Measurements from ENCODE around the gene SLC9A3.

Gene SLC9A3

GRCh38 chr5:445591-445990 is 78.7 kb downstream of the SLC9A3 start:
- no peak overlapping the region for H2AK5ac ChIP-seq (ENCODE audit: low read depth, low read length)
- peaks cover 20 to 48% of the 10 kb centered on the region in 2 donors for H3K36me3 ChIP-seq (replicated peaks in 1 of 2; ENCODE audit: control insufficient read depth in 2 of 2, insufficient read depth in 2 of 2, low read length in 2 of 2)
- DNase-seq (ENCODE audit: low spot score) = no peak
- H3K4ac ChIP-seq (ENCODE audit: low read length) = no peak overlapping the region
- H2AFZ ChIP-seq (ENCODE audit: low read length) = no peak overlapping the region
- no peak overlapping the region for H2BK5ac ChIP-seq (ENCODE audit: low read length)
- no peak overlapping the region for H2BK12ac ChIP-seq (ENCODE audit: low read length)
- no peak overlapping the region for H3K14ac ChIP-seq (ENCODE audit: low read length)
- no peak overlapping the region for H4K8ac ChIP-seq (ENCODE audit: low read depth, low read length)
- H3K27ac ChIP-seq (replicated peaks; ENCODE audit: low read length) = no peak overlapping the region
- no peaks in the 10 kb centered on the region for H3K27me3 ChIP-seq (ENCODE audit: control insufficient read depth in 3 of 3, insufficient read depth in 3 of 3, low read depth in 1 of 3, low read length in 3 of 3)
- peaks cover 3 to 7% of the 10 kb centered on the region in 2 donors for H3K9me3 ChIP-seq (replicated peaks in 1 of 2; ENCODE audit: control insufficient read depth in 2 of 2, insufficient read depth in 1 of 2, low read depth in 1 of 2, low read length in 2 of 2)
- H3K4me3 ChIP-seq (ENCODE audit: low read length in 2 of 2) = no peak overlapping the region
- H3K4me1 ChIP-seq (ENCODE audit: control insufficient read depth in 2 of 2, insufficient read depth in 1 of 2, low read depth in 1 of 2, low read length in 2 of 2) = peaks cover 13 to 14% of the 10 kb centered on the region in 2 donors
- H2BK15ac ChIP-seq (ENCODE audit: low read length) = no peak overlapping the region
- no peak overlapping the region for H3K23ac ChIP-seq (ENCODE audit: low read depth, low read length, poor library complexity)
- no peak overlapping the region for H4K91ac ChIP-seq (ENCODE audit: low read depth, low read length, poor library complexity)
- H3K18ac ChIP-seq (ENCODE audit: low read length) = no peak overlapping the region
- no CpG with 5 or more reads among the region's 10 CpGs for WGBS, 2 donors (ENCODE audit: extremely low coverage in 2 of 2, insufficient read length in 2 of 2, insufficient replicate concordance in 1 of 2)
- no peak overlapping the region for H3K9ac ChIP-seq (ENCODE audit: low read depth, low read length, poor library complexity)
- H3K4me2 ChIP-seq (ENCODE audit: insufficient read depth, low read length, poor library complexity, severe bottlenecking) = no peak overlapping the region
- no peak overlapping the region for H2BK120ac ChIP-seq (ENCODE audit: low read depth, low read length)
- H3K79me1 ChIP-seq (ENCODE audit: low read depth, low read length) = peaks cover 13% of the 10 kb centered on the region

DNA sequence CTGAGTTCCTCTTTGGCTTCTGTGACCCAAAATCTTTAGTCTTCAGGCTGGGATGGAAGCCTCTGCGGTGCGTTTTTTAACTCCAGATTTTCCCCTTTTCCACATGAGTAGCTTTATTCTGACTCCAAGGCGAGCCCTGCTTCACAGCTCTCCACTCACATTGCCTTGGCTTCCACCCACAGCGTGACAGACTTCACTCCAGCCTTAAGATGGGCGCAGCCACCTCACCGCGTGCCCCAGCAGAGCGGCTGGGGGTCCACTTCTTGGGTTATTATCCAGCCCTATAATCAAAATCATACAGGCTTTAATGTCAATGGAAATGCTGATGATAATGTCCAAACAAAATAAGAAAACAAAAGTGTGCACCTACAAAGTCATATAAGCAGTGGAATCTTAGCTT is 80.0 kb downstream of the SLC9A3 start:
- no peak for DNase-seq (ENCODE audit: low spot score)
- Histone ChIP-seq H3K27ac (replicated peaks; ENCODE audit: low read length) (no peak overlapping the region), H3K23ac (ENCODE audit: low read depth, low read length, poor library complexity) (peak overlapping the region; percentile 37), H3K4me1 (ENCODE audit: control insufficient read depth in 2 of 2, insufficient read depth in 1 of 2, low read depth in 1 of 2, low read length in 2 of 2) (peaks cover 14 to 26% of the 10 kb centered on the region in 2 donors), H2BK120ac (ENCODE audit: low read depth, low read length) (no peak overlapping the region), H2AFZ (ENCODE audit: low read length) (no peak overlapping the region), H3K4me2 (ENCODE audit: insufficient read depth, low read length, poor library complexity, severe bottlenecking) (no peak overlapping the region), H3K36me3 (replicated peaks in 1 of 2; ENCODE audit: control insufficient read depth in 2 of 2, insufficient read depth in 2 of 2, low read length in 2 of 2) (peaks cover 18 to 35% of the 10 kb centered on the region in 2 donors), H3K27me3 (ENCODE audit: control insufficient read depth in 3 of 3, insufficient read depth in 3 of 3, low read depth in 1 of 3, low read length in 3 of 3) (no peaks in the 10 kb centered on the region), H3K9ac (ENCODE audit: low read depth, low read length, poor library complexity) (no peak overlapping the region), H3K14ac (ENCODE audit: low read length) (no peak overlapping the region), H3K9me3 (replicated peaks in 1 of 2; ENCODE audit: control insufficient read depth in 2 of 2, insufficient read depth in 1 of 2, low read depth in 1 of 2, low read length in 2 of 2) (peaks cover under 1 to 3% of the 10 kb centered on the region in 2 donors), H3K79me1 (ENCODE audit: low read depth, low read length) (peaks cover 13% of the 10 kb centered on the region), H2BK12ac (ENCODE audit: low read length) (no peak overlapping the region), H2BK15ac (ENCODE audit: low read length) (no peak overlapping the region), H4K8ac (ENCODE audit: low read depth, low read length) (no peak overlapping the region), H3K4ac (ENCODE audit: low read length) (no peak overlapping the region), H3K18ac (ENCODE audit: low read length) (no peak overlapping the region), H2AK5ac (ENCODE audit: low read depth, low read length) (no peak overlapping the region), H4K91ac (ENCODE audit: low read depth, low read length, poor library complexity) (no peak overlapping the region), H3K4me3 (ENCODE audit: low read length in 2 of 2) (peak overlapping the region in 1 of 2 donors; percentile 98), H2BK5ac (ENCODE audit: low read length) (no peak overlapping the region)
- WGBS, 2 donors (ENCODE audit: extremely low coverage in 2 of 2, insufficient read length in 2 of 2, insufficient replicate concordance in 1 of 2) = no CpG with 5 or more reads among the region's 8 CpGs

GRCh38 chr5:443239-444151 is 80.8 kb downstream of the SLC9A3 start:
- no peak overlapping the region for H3K4ac ChIP-seq (ENCODE audit: low read length)
- H2AK5ac ChIP-seq (ENCODE audit: low read depth, low read length) = peak overlapping the region; percentile 91
- peak overlapping the region; percentile 91 for H2AFZ ChIP-seq (ENCODE audit: low read length)
- H3K4me1 ChIP-seq (ENCODE audit: control insufficient read depth in 2 of 2, insufficient read depth in 1 of 2, low read depth in 1 of 2, low read length in 2 of 2) = peaks cover 14 to 30% of the 10 kb centered on the region in 2 donors
- peak overlapping the region; percentile 73 for H3K18ac ChIP-seq (ENCODE audit: low read length)
- H3K79me1 ChIP-seq (ENCODE audit: low read depth, low read length) = peaks cover 12% of the 10 kb centered on the region
- no peak overlapping the region for H2BK15ac ChIP-seq (ENCODE audit: low read length)
- H3K4me2 ChIP-seq (ENCODE audit: insufficient read depth, low read length, poor library complexity, severe bottlenecking) = peak overlapping the region; percentile 88
- H3K27ac ChIP-seq (replicated peaks; ENCODE audit: low read length) = no peak overlapping the region
- no CpG with 5 or more reads among the region's 62 CpGs for WGBS, 2 donors (ENCODE audit: extremely low coverage in 2 of 2, insufficient read length in 2 of 2, insufficient replicate concordance in 1 of 2)
- H2BK12ac ChIP-seq (ENCODE audit: low read length) = no peak overlapping the region
- no peak overlapping the region for H4K8ac ChIP-seq (ENCODE audit: low read depth, low read length)
- H3K36me3 ChIP-seq (replicated peaks in 1 of 2; ENCODE audit: control insufficient read depth in 2 of 2, insufficient read depth in 2 of 2, low read length in 2 of 2) = peaks cover 15 to 28% of the 10 kb centered on the region in 2 donors
- no peak overlapping the region for H2BK120ac ChIP-seq (ENCODE audit: low read depth, low read length)
- no peaks in the 10 kb centered on the region for H3K27me3 ChIP-seq (ENCODE audit: control insufficient read depth in 3 of 3, insufficient read depth in 3 of 3, low read depth in 1 of 3, low read length in 3 of 3)
- H3K9ac ChIP-seq (ENCODE audit: low read depth, low read length, poor library complexity) = peak overlapping the region; percentile 98
- peaks cover 0 to 3% of the 10 kb centered on the region in 2 donors for H3K9me3 ChIP-seq (replicated peaks in 1 of 2; ENCODE audit: control insufficient read depth in 2 of 2, insufficient read depth in 1 of 2, low read depth in 1 of 2, low read length in 2 of 2)
- H2BK5ac ChIP-seq (ENCODE audit: low read length) = peak overlapping the region; percentile 62
- no peak for DNase-seq (ENCODE audit: low spot score)
- H3K23ac ChIP-seq (ENCODE audit: low read depth, low read length, poor library complexity) = peak overlapping the region; percentile 37
- peak overlapping the region; percentile 83 to 98 for H3K4me3 ChIP-seq (ENCODE audit: low read length in 2 of 2)
- no peak overlapping the region for H4K91ac ChIP-seq (ENCODE audit: low read depth, low read length, poor library complexity)
- H3K14ac ChIP-seq (ENCODE audit: low read length) = peak overlapping the region; percentile 63

Data from neuronal stem cell (in vitro differentiated cells).